Choroid plexus epithelial cell (primary cell): Measurements from ENCODE around the gene ALMS1.
"Not testable (repeated sequence)": the region's sequence is repeated elsewhere in the genome, so short reads cannot be mapped to it uniquely, and the experiment has no call there.

Experiments
- DNase-seq: peaks from one replicate; pipeline ENCODE4 v3.0.0-alpha.2; 2010; ENCODE audit warnings: low read depth
- H3K4me3 ChIP-seq: 2 replicates; pipeline ENCODE4 v1.5.1; 2011; ENCODE audit warnings: low read depth, mild to moderate bottlenecking, control low read depth, low read length, moderate library complexity
- CTCF ChIP-seq: conservative IDR thresholded peaks from 2 replicates; pipeline ENCODE4 v1.5.1; 2011; ENCODE audit warnings: low read depth, mild to moderate bottlenecking, control low read depth, inconsistent platforms, low read length, moderate library complexity

Gene ALMS1

DNA sequence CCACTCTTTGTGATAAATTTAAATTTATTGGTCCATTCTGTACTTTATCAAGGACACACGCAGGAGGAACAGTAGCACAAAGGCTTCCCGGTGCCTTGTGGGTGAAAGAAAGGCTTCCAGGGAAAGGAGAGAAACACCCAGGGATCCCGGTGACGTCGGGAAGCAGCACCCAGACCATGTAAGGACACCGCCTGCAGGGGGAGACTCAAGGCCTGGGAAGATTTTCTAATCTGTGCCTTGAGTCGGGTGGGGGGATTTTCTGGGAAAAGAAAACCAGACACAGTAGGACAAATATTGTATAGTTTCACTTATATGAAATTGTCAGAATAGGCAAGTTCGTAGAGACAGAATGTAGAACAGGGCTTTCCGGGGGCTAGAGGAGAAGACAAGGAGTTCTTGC is 239.0 kb downstream of the ALMS1 start:
- H3K4me3 ChIP-seq = not testable (repeated sequence)
- peak; percentile 18 for TF ChIP-seq CTCF

DNA sequence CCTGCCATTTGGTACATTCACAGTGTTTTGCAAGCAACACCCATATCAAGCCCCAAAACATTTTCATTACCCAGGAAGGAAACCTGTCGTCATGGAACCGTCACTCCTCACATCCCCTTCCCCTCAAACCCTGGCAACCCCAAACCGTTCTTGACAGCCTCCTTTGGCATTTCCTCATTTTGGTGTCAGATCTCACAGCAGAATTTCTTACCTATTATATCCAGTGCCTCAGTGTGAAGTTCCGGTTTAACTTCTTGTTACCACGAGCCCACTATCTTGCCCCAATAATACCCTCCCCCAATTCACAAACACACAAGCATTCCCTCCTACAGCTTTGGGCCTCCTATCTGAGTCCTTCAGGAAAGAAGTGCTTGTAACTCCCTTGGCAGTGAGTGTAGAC is 240.6 kb downstream of the ALMS1 start:
- DNase-seq, H3K4me3 ChIP-seq: not testable (repeated sequence)

More for the DNA sequence above, 239.0 kb downstream of the ALMS1 start:
- DNase-seq = not testable (repeated sequence)

DNA sequence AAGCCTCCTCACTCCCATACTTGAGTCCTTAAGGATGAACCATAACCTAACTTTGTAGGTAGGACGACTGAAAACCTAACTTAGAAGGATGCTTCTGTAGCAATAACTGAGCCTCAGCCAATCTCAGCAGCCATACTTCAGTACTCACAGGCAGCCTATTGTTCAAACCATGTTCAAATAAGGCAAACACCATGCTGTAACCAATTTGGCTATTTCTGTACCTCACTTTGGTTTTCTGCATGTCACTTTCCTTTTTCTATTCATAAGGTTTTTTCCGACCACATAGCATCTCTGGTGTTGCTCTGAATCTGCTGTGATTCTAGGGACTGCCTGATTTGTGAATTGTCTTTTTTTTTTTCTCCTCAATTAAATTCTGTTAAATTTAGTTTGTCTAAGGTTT is 242.9 kb downstream of the ALMS1 start:
- H3K4me3 ChIP-seq, DNase-seq: not testable (repeated sequence)

DNA sequence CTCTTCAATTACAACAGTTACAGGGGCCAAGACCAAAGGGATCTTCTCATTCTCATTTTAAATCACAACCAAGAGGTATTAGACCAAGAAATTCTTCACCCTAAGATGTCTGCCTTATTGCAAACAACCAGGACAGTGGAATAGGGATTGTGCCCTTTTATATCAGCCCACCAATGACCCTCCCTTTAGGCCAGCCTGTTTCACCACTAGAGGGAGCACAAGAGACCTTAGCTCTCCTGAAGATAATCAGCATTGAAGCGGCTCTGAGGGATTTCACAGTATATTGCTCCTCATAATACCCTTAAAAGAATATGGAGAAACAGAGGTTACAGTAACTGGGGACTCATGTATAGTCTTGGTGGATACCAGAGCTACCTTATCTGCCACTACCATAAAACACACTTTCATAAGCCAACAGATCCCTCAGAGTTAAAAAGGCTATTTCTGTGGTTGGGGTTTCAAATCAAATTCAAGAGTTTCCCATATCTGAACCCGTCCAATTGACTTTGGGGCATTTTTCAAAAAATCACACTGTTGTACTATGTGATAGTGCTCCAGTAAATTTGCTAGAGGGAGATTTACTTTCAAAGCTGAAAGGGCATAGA is 245.1 kb downstream of the ALMS1 start:
- not testable (repeated sequence) for H3K4me3 ChIP-seq
- DNase-seq = peak; percentile 23
- TF ChIP-seq CTCF = peak; percentile 67

DNA sequence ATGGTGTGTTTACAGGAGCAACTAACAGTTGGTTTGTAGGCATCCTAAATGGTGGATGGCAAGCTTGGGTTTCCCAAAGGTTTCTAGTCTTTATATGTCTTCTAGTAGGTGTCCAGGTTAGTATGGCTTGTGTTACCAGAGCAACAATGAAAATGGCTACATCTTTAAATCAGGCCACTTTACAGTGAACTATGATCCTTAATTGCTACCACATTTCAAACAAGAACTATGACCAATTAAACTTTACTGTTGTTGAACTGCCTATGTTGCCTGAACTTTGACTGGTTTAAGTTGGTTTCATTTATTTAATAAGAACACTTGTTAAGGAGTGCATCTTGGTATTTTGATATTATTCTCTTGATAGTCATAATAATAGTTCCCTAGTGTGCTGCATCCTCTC is 251.3 kb downstream of the ALMS1 start:
- not testable (repeated sequence) for DNase-seq, H3K4me3 ChIP-seq

DNA sequence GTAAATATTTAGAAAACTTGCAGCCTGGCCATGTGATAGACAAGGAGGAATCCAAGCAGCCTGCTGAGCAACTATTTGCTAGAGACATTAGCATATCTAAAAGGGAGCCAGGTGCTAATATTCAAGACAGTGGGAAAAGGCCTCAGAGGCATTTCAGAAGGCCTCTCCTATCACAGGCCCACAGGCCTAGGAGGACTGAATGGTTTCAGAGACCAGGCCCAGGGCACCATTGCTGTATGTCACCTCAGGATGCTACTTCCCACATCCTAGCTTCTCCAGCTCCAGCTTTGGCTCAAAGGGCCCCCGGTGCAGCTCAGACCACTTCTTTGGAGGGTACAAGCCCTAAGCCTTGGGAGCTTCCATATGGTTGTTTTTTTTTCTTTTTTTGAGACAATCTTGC is 252.8 kb downstream of the ALMS1 start:
- H3K4me3 ChIP-seq = no peak overlapping the region
- no peak for TF ChIP-seq CTCF
- no peak for DNase-seq

GRCh38 chr2:73640511-73640911 is 254.9 kb downstream of the ALMS1 start:
- no peak overlapping the region for H3K4me3 ChIP-seq
- peak; percentile 39 for DNase-seq
- TF ChIP-seq CTCF = no peak

DNA sequence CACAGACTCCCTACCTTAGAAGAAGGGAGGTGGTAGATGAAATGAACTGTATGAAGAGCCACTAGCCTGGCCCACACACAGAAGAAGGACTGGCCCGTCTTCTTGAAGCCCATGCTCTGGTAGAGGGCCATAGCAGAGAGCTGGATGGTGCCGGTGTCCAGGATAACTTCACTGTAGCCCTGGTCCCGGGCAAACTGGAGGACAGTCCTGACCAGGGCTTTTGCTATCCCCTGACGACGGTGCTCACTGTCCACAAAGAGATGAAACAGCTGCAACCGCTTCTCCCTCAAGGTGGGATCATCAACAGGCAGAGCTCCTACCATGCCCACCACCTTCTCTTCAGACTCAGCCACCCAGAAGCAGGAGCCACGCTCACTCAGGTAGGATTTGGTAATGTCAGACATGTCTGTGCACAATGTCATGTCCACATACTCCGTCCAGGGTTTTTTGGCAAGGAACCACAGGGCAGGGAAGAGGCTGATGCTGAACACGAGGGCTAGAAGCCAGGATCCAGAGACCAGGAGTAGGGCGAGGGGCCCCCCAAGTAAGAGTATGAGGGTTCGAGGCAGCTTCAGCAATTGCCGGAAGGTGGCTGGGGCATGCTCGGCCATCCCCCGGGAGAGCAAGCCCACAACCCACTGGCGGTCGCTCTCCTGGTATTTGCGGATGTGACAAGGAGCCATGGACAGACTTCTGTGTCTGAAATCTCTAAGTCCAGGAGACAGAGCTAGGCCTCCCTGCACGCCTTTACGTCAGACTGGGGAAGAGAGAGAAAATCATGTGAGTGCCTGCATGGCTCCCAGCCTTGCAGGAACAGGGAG is 255.5 kb downstream of the ALMS1 start:
- H3K4me3 ChIP-seq = no peak overlapping the region
- no peak for DNase-seq
- no peak for TF ChIP-seq CTCF
